ENCODE data around the gene ROR1. TPM values are rescaled to one million over a fixed set of nuclear protein-coding genes. Genes with fewer than 3 reads are reported as not detected.

The ROR1 gene
- total and polyA plus RNA-seq, 9 donors = 3.0 to 26.1 (median 15.0) TPM

DNA sequence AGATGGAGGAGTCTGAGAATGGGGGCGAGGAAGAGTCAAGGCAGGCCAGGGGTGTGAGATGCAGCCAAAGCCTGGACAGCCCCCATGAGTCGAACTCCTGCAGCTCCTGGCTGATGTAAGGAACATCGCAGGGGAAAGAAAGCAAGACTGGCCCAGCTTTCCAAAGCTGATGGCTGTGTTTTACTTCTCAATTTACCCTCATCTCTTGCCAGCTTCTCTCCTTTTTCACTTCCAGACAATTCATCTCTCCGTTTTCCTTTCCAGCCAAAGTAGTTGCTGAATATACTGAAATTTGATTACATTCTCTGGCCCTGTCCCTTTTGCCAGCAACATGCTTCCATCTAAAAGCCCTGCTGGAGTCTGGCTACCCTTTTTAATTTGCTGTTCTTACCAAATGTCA lies 389.6 kb downstream of the ROR1 start:
- intact Hi-C loops (cut with DNase I) = no loop called here
- Histone ChIP-seq H3K4me3 (no peak overlapping the region), H3K36me3 (no peaks in the 10 kb centered on the region), H3K27me3 (no peaks in the 10 kb centered on the region), H3K27ac (no peak overlapping the region), H3K9me3 (no peaks in the 10 kb centered on the region), H3K4me1 (ENCODE audit: insufficient read depth) (no peaks in the 10 kb centered on the region)
- 66 to 81% (median 69%) methylated on average over 4 of the region's 4 CpGs for WGBS, 3 donors
- DNase-seq = no peak
- TF ChIP-seq POLR2A (IDR thresholded peaks at IDR 0.05) = no peak
- TF ChIP-seq EP300 (IDR thresholded peaks at IDR 0.05) = no peak
- TF ChIP-seq, protein P1, sequence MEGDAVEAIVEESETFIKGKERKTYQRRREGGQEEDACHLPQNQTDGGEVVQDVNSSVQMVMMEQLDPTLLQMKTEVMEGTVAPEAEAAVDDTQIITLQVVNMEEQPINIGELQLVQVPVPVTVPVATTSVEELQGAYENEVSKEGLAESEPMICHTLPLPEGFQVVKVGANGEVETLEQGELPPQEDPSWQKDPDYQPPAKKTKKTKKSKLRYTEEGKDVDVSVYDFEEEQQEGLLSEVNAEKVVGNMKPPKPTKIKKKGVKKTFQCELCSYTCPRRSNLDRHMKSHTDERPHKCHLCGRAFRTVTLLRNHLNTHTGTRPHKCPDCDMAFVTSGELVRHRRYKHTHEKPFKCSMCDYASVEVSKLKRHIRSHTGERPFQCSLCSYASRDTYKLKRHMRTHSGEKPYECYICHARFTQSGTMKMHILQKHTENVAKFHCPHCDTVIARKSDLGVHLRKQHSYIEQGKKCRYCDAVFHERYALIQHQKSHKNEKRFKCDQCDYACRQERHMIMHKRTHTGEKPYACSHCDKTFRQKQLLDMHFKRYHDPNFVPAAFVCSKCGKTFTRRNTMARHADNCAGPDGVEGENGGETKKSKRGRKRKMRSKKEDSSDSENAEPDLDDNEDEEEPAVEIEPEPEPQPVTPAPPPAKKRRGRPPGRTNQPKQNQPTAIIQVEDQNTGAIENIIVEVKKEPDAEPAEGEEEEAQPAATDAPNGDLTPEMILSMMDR (IDR thresholded peaks at IDR 0.05) = no peak

DNA sequence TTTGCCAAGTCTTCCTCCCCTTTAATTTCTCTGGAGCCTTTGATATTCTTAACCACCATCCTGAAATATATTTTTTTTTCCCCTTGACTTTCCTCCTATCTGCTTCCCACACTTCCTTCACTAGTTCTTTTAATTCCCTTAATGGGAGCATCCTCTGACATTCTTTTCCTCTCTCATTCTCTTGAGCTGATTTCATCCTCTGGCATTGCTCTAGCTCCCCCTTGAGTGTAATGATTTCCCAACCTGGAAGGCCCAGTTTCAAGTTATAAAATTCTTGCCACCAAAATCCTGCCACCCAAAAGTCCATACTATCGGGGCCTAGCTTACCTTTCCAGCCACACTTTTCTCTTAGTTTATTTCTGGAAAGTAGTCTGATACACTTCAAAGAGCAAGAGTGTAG lies 390.2 kb downstream of the ROR1 start:
- Histone ChIP-seq H3K4me1 (ENCODE audit: insufficient read depth) (no peaks in the 10 kb centered on the region), H3K27ac (no peak overlapping the region), H3K36me3 (no peaks in the 10 kb centered on the region), H3K9me3 (no peaks in the 10 kb centered on the region), H3K4me3 (no peak overlapping the region), H3K27me3 (no peaks in the 10 kb centered on the region)
- intact Hi-C loops (cut with DNase I) = no loop called here
- 36 to 57% (median 47%) methylated on average over 1 of the region's 1 CpG for WGBS, 3 donors
- TF ChIP-seq, protein P1 (IDR thresholded peaks at IDR 0.05) = peak in 1 of 3 donors; percentile 15
- no peak for TF ChIP-seq POLR2A (IDR thresholded peaks at IDR 0.05)
- no peak for DNase-seq

DNA sequence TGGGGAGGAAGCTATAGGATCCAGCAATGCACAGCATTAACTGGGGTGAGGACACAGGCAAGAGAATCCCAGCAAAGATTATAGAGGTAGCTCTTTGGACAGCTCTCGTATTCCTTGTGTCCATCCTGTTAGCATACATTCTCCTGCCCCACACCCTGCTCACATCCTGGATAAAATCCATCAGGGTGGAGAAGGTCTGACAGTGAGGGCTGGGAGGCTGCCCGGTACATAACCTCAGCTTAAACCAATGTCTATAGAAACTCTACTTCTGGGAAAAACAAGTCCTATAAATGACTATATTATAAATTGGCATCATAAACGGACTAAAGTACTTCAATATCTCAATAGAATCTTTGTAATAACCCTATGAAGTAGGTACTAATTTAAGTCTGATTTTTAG lies 392.8 kb downstream of the ROR1 start:
- no peaks in the 10 kb centered on the region for H3K27me3 ChIP-seq
- no peaks in the 10 kb centered on the region for H3K36me3 ChIP-seq
- no peak for DNase-seq
- no peak for TF ChIP-seq EP300 (IDR thresholded peaks at IDR 0.05)
- no peak for TF ChIP-seq POLR2A (IDR thresholded peaks at IDR 0.05)
- TF ChIP-seq, protein P1 (IDR thresholded peaks at IDR 0.05) = no peak
- WGBS, 3 donors = 85 to 93% (median 85%) methylated on average over 3 of the region's 3 CpGs
- no peaks in the 10 kb centered on the region for H3K9me3 ChIP-seq
- H3K4me1 ChIP-seq (ENCODE audit: insufficient read depth) = no peaks in the 10 kb centered on the region
- H3K4me3 ChIP-seq = no peak overlapping the region
- intact Hi-C loops (cut with DNase I) = no loop called here
- no peak overlapping the region for H3K27ac ChIP-seq

DNA sequence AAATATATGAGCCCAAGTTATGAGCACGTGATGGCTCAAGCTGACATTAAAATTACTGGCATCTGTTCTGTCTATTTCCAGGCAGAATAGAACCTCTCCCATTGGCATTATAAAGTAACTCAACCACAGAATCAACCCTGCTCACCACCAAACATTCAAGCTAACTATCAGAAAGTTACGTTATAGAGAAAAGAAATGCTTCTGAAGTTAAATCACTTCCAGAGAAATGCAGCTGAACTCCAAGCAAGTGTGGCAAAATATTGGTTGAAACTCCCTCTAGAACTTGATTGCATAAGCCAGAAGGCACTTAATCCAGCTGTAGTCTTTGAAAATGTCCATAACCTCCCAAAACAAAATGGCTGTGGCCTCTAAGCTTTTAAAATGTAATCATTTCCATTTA lies 393.4 kb downstream of the ROR1 start:
- intact Hi-C loops (cut with DNase I) = no loop called here
- 41 to 93% (median 65%) methylated on average over 2 of the region's 2 CpGs for WGBS, 3 donors

More for the DNA sequence above, 393.4 kb downstream of the ROR1 start:
- Histone ChIP-seq H3K4me1 (ENCODE audit: insufficient read depth) (no peaks in the 10 kb centered on the region), H3K9me3 (no peaks in the 10 kb centered on the region), H3K36me3 (no peaks in the 10 kb centered on the region), H3K27me3 (no peaks in the 10 kb centered on the region), H3K4me3 (no peak overlapping the region), H3K27ac (no peak overlapping the region)
- TF ChIP-seq EP300 (IDR thresholded peaks at IDR 0.05) (no peak), POLR2A (IDR thresholded peaks at IDR 0.05) (no peak)
- TF ChIP-seq, protein P1 (IDR thresholded peaks at IDR 0.05) = no peak
- no peak for DNase-seq
